GM12872 (cell line): ENCODE measurements around the gene ETV1.

Experiments
- TF ChIP-seq, protein P1 (sequence below): IDR thresholded peaks from 3 replicates; pipeline ENCODE4 v1.5.1; 2011; ENCODE audit warnings: low read depth, mild to moderate bottlenecking, low read length, moderate library complexity; ENCODE audit not compliant: insufficient read depth

Gene ETV1

DNA sequence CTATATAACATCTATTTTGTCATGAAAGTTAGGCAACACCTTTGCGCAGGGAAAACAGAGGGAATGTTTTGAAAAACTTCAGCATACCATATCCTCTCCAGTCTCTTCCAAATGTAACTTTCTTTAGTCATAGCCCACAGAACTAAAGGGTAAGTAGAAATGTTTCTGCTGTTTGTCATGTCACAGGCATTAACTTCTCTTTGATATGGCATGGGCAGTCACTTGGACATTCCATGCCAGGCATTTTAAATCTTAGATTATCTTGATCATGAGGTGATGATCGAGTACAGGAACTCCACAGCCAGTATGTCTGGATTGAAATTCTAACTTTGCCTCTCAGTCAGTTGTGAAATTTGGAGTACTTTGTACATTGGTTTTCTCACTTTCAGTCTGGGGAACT lies 27.5 kb upstream of the ETV1 start:
- TF ChIP-seq, protein P1, sequence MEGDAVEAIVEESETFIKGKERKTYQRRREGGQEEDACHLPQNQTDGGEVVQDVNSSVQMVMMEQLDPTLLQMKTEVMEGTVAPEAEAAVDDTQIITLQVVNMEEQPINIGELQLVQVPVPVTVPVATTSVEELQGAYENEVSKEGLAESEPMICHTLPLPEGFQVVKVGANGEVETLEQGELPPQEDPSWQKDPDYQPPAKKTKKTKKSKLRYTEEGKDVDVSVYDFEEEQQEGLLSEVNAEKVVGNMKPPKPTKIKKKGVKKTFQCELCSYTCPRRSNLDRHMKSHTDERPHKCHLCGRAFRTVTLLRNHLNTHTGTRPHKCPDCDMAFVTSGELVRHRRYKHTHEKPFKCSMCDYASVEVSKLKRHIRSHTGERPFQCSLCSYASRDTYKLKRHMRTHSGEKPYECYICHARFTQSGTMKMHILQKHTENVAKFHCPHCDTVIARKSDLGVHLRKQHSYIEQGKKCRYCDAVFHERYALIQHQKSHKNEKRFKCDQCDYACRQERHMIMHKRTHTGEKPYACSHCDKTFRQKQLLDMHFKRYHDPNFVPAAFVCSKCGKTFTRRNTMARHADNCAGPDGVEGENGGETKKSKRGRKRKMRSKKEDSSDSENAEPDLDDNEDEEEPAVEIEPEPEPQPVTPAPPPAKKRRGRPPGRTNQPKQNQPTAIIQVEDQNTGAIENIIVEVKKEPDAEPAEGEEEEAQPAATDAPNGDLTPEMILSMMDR: no peak

DNA sequence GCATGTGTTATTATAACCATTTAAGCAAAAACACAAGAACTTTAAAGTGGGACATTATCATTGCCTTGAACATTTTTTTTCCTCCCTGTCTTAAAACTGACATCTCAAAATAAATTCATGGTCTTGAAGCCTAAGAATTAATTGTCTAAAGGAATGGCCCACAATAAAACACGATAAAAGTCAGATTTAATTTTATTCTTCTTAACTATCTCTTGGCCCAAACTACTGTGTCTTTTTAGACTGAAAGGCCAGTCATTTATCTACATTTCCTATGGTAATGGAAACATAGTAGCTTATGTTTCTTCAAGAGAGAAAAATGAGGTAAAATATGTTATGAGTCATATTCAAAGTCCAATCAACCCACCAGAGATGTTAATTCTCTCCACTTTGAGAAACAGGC lies 24.4 kb upstream of the ETV1 start:
- TF ChIP-seq, protein P1: no peak

DNA sequence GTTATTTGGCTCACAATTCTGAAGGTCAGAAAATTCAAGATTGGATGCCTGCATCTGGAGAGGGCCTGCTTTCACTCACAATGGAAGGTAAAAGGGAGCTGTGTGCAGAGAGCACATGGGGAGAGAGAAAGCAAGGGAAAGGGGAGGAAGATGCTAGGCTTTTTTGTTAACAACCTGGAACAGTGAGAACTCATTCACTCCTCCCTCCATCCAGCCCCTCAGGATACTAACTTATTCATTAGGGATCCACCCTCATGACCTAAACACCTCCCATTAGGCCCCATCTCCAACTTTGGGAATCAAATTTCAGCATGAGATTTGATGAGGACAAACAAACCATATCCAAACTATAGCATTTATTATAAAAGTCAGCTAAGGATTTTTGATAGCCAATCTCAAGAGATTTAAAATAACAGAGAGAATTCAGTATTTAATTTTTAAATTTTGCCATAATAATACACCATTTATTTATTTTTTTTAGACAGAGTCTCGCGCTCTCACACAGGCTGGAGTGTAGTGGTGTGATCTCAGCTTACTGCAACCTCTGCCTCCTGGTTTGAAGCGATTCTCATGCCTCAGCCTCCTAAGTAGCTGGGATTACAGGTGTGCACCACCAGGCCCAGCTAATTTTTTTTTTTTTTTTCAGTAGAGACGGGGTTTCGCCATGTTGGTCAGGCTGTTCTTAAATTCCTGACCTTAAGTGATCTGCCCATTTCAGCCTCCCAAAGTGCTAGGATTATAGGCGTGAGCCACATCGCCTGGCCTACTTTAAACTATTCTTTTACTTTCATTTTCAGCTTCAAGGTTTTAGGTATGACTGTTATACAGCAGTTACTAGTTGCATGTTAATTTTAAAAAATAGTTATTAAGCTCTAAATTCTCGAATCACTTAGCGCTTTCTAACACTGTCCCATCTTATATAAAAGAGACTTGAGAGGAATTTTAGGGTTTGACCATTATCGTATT lies 20.3 kb upstream of the ETV1 start:
- TF ChIP-seq, protein P1: no peak

DNA sequence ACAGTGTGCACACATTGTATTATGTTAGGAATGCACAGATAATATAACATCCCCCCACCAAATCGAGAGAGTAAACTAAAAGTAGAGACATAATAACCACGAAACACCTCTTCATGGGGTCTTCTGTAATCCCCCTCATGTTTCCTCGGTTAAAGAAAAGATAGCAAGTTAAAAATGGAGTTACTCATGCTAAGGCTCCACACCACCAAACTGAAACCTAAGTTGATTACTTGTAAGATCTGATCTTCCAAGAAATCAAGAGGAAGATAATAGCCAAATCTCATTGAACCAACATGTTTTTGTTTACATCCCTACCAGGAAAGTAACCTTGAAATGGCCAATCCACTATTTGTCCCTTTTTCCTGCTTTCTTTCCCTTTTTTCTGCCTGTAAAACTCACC lies 11.7 kb upstream of the ETV1 start:
- TF ChIP-seq, protein P1: no peak

DNA sequence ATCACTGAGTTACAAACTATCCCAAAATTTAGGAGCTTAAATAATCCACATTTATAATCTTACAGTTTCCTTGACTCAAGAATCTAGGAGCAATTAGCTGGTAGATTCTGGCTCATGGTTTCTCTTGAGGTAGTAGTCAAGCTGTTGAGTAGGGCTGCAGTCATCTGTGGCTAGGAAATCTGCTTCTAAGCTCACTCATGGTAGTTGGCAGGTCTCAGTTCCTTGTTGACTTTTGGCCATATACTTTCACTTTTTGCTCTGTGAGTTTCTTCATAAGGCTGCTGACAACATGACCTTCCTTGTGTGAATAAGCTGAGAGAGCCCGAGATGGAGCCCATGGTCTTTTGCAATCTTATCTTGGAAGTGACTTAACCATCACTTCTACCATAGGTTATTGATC lies 10.8 kb upstream of the ETV1 start:
- TF ChIP-seq, protein P1: no peak

DNA sequence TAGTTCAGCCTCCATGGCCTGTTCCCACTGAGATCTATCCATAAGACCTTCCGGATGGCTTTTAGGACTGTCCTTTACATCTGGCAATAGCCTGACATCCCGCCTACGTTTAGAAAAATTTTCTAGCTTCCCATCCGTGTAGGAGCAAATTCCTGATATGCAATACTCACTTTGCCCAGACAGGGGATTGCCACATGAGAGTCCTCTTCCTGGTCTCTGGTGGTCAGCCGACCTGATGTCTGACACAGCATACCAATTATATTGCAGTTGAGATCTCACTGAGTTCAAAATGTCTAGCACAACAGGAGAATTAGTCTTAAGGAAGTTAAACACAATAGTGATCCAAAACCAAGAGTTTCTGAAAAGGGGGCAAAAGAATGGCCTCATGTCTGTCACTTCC lies 9.4 kb upstream of the ETV1 start:
- TF ChIP-seq, protein P1: no peak

DNA sequence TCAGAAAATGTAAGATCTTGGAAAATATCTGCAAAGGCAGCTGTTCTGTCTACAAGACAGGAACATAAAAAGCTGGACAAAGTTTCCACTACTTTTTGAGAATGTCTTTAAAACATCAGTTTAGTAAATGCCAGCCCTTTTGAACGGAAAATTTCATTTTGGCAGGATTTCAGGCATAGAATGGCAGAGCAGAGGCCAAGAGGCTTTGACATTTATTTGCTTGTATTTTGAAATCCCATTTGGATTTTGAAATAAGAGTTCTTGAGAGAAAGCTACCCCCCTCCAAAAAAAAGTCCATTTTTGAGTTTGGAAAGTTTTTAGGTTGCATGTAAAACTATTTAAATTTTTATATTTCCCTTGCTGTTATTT lies 3.1 kb upstream of the ETV1 start:
- TF ChIP-seq, protein P1: no peak
